K562 (cell line): ENCODE data around the gene PRR16. TPM values are rescaled to one million over a fixed set of nuclear protein-coding genes. Genes with fewer than 3 reads are reported as not detected.

Source experiments
- ATAC-seq: fragments of 200-7000 bp; cut with Tn5 transposase; 3 replicates; pipeline ENCODE4 v1.9.1; 2020; ENCODE audit warnings: moderate library complexity
- BruUV-seq: library from RNA; stranded (reverse); fragments of 400-500 nt; replicated peaks from 2 replicates; lab custom pipeline; 2021; lab: Mats Ljungman, UMichigan
- CTCF ChIA-PET: fragments of 300-600 bp; formaldehyde crosslinking; extraction: SDS; loops from one replicate; lab custom pipeline; 2021; ENCODE audit warnings: low intra/inter-chr PET ratio; lab: Yijun Ruan, JAX
- POLR2A ChIA-PET: fragments of 300-600, 350-650 bp; sonication (Branson Sonifier 250); formaldehyde crosslinking; extraction: SDS; loops from one replicate; lab custom pipeline; 2021; ENCODE audit warnings: antibody characterized with exemption, inconsistent platforms; lab: Yijun Ruan, JAX
- DNase-seq, 4 experiments: peaks; one replicate each; pipeline versions ENCODE4 v3.0.0 to v3.0.0-alpha.2; 2011 to 2018; ENCODE audit warnings: low spot score in 3 of 4, mixed read lengths in 3 of 4; ENCODE audit errors: extremely low read depth in 1 of 4
- FAIRE-seq: peaks from 2 replicates; lab custom pipeline; 2011; peaks lifted over from hg19 to GRCh38; lab: Jason Lieb, UNC
- H2AFZ ChIP-seq: 2 replicates; pipeline ENCODE4 v1.6.0; 2011; ENCODE audit warnings: low read depth, low read length, control low read depth, inconsistent platforms
- H3K27ac ChIP-seq: fragments of 200-600 bp; 3 replicates; pipeline ENCODE4 v1.8.0; 2011; ENCODE audit warnings: low read depth, mild to moderate bottlenecking, control low read depth, inconsistent platforms, low read length, moderate library complexity, mixed read lengths; ENCODE audit errors: extremely low read depth
- H3K27me3 ChIP-seq, 2 experiments: fragments of 300-600 bp in 1 of 2; 2 replicates in 1 of 2; 3 replicates in 1 of 2; pipeline versions ENCODE4 v1.6.0 to v1.8.0; 2011; ENCODE audit warnings: inconsistent platforms in 2 of 2, low read length in 2 of 2, mild to moderate bottlenecking in 1 of 2, mixed read lengths in 1 of 2, moderate library complexity in 1 of 2; ENCODE audit not compliant: control insufficient read depth in 2 of 2, insufficient read depth in 2 of 2
- H3K36me3 ChIP-seq: fragments of 300-600 bp; 3 replicates; pipeline ENCODE4 v1.8.0; 2011; ENCODE audit warnings: mild to moderate bottlenecking, low read length, inconsistent platforms; ENCODE audit not compliant: control insufficient read depth, insufficient read depth
- H3K4me1 ChIP-seq, 2 experiments: fragments of 200-600 bp in 1 of 2; replicated peaks in 1 of 2; 2 replicates in 1 of 2; 3 replicates in 1 of 2; pipeline versions ENCODE4 v1.5.1 to v1.8.0; 2011; ENCODE audit warnings: inconsistent platforms in 2 of 2, low read length in 2 of 2, mild to moderate bottlenecking in 1 of 2, mixed read lengths in 1 of 2, moderate library complexity in 1 of 2; ENCODE audit not compliant: control insufficient read depth in 2 of 2, insufficient read depth in 2 of 2
- H3K4me2 ChIP-seq: 2 replicates; pipeline ENCODE4 v1.6.1; 2011; ENCODE audit warnings: low read length, control low read depth, inconsistent platforms, mixed read lengths; ENCODE audit not compliant: insufficient read depth
- H3K4me3 ChIP-seq: fragments of 200-600 bp; sonication (generic), shearing (Covaris generic); 2 replicates; pipeline ENCODE4 v1.5.1; 2016; ENCODE audit warnings: control low read depth, inconsistent platforms
- H3K79me2 ChIP-seq: fragments of 200-600 bp; 3 replicates; pipeline ENCODE4 v1.8.0; 2011; ENCODE audit warnings: low read length, inconsistent platforms; ENCODE audit not compliant: control insufficient read depth, insufficient read depth
- H3K9ac ChIP-seq, 2 experiments: 2 replicates each; pipeline versions ENCODE4 v1.6.0 to v1.6.1; 2011; ENCODE audit warnings: low read depth in 2 of 2, low read length in 2 of 2, control low read depth in 1 of 2, inconsistent platforms in 1 of 2, mild to moderate bottlenecking in 1 of 2, mixed read lengths in 1 of 2; ENCODE audit not compliant: insufficient read depth in 1 of 2
- H3K9me1 ChIP-seq: one replicate; pipeline ENCODE4 v1.6.0; 2011; ENCODE audit warnings: inconsistent platforms, mild to moderate bottlenecking, low read length, moderate library complexity; ENCODE audit not compliant: control insufficient read depth, insufficient read depth
- H3K9me3 ChIP-seq: replicated peaks from 2 replicates; pipeline ENCODE4 v1.5.1; 2011; ENCODE audit warnings: low read depth, low read length, inconsistent platforms; ENCODE audit not compliant: control insufficient read depth, insufficient read depth
- H4K20me1 ChIP-seq: replicated peaks from 2 replicates; pipeline ENCODE4 v1.6.1; 2011; ENCODE audit warnings: low read length, inconsistent platforms, mixed read lengths; ENCODE audit not compliant: control insufficient read depth, insufficient read depth
- BCL6 ChIP-seq: fragments of 250-450 bp; sonication (Bioruptor Pico); IDR thresholded peaks from 2 replicates; pipeline ENCODE4 v1.4.0; 2020
- RFX5 ChIP-seq: IDR thresholded peaks from 2 replicates; pipeline ENCODE4 v1.6.1; 2011; ENCODE audit warnings: low read depth, mild to moderate bottlenecking, improper control_type of control experiment, low read length
- SPI1 ChIP-seq: IDR thresholded peaks from 2 replicates; pipeline ENCODE4 v1.6.1; 2011; ENCODE audit warnings: low read depth, low read length, control low read depth, borderline replicate concordance
- THAP7 ChIP-seq: fragments of 250-450 bp; sonication (Bioruptor Pico); IDR thresholded peaks from 2 replicates; pipeline ENCODE4 v1.5.0; 2021
- ZNF280A ChIP-seq: fragments of 450-650 bp; IDR thresholded peaks from 2 replicates; pipeline ENCODE4 v1.6.1; 2018; ENCODE audit warnings: mild to moderate bottlenecking, low read depth; ENCODE audit not compliant: partially characterized antibody
- ZNF384 ChIP-seq: IDR thresholded peaks from 2 replicates; pipeline ENCODE4 v1.6.1; 2012; ENCODE audit warnings: low read depth, low read length, improper control_type of control experiment
- ZNF512 ChIP-seq: IDR thresholded peaks from 2 replicates; pipeline ENCODE4 v1.6.1; 2016; ENCODE audit warnings: missing genetic modification characterization, missing compliant biosample characterization
- WGBS: fragments of 100-300 bp; shearing (Covaris generic); methylation state at CpG from one replicate; pipeline ENCODE4 v1.1.6; 2016; ENCODE audit warnings: low coverage, mixed read lengths; ENCODE audit not compliant: insufficient coverage; ENCODE audit errors: missing lambda C conversion rate; 5-methylcytosine and 5-hydroxymethylcytosine counted together
- in situ Hi-C: fragments of 300-500 bp; cut with MboI; formaldehyde crosslinking; loops from 4 replicates; pipeline ENCODE4 v1.15.0; 2018; ENCODE audit warnings: inconsistent platforms, mixed read lengths
- intact Hi-C: fragments of 100-400 bp; cut with micrococcal nuclease; formaldehyde crosslinking; loops from 2 replicates; pipeline ENCODE4 v1.14.2; 2022
- polyA plus RNA-seq, 8 experiments: library from polyadenylated mRNA; depleted of rRNA in 4 of 8; stranded (reverse) in 5 of 8; unstranded in 3 of 8; fragments of >200 nt; fragmentation: Nextera tagmentation in 2 of 8; fragmentation: Illumina TruSeq in 1 of 8; extraction: Ambion mirVana in 2 of 8; extraction: Trizol in 1 of 8; gene quantifications; 2 replicates each; pipeline versions ENCODE4 v1.2.1 to v1.2.3, GENCODE V29; 2011 to 2014; ENCODE audit warnings: inconsistent platforms in 1 of 8, missing spikeins in 1 of 8
- total RNA-seq, 7 experiments: library from RNA; depleted of rRNA in 6 of 7; stranded (reverse); fragments of >200 nt in 6 of 7; fragmentation: Illumina TruSeq in 2 of 7; extraction: Trizol in 2 of 7; gene quantifications; 2 replicates each; pipeline versions ENCODE4 v1.2.1 to v1.2.3, GENCODE V29; 2011 to 2021; ENCODE audit warnings: low replicate concordance in 1 of 7

Gene PRR16
- total and polyA plus RNA-seq, 9 of the 15 experiments (the other 6 are each of a cell fraction or from before 2014, with no cell fraction given): 0.61 to 10.1 (median 3.3) TPM

- WGBS: 3% methylated on average over 5 of the region's 5 CpGs
Measured at GRCh38 chr5:120463006-120463680, 957 bp upstream of the PRR16 start.

More at GRCh38 chr5:120463006-120463680, 957 bp upstream of the PRR16 start:
- Histone ChIP-seq H3K9me1 (no peaks in the 10 kb centered on the region), H3K4me1 (peaks cover 3 to 10% of the 10 kb centered on the region in 2 experiments; a peak in 3 of 5 replicates), H3K4me3 (no peak overlapping the region)
- no peak for DNase-seq
- intact Hi-C loops (no loop called here), in situ Hi-C loops (no loop called here)
- no peak for ATAC-seq
- TF ChIP-seq BCL6 (no peak), SPI1 (peak; percentile 40; the same call in 1 of the 2 replicates), ZNF384 (peak; percentile 75), THAP7 (CRISPR knock-in tag) (no peak), ZNF280A (no peak), RFX5 (no peak), ZNF512 (tag) (peak; percentile 49; the same call in 1 of the 2 replicates)
- TF ChIP-seq, all 486 proteins: peak for 3
- Histone ChIP-seq H3K4me2 (no peak overlapping the region), H2AFZ (peak overlapping the region; percentile 92; the same call in 1 of the 2 replicates), H4K20me1 (no peaks in the 10 kb centered on the region), H3K27me3 (no peaks in the 10 kb centered on the region), H3K9ac (no peak overlapping the region), H3K36me3 (no peaks in the 10 kb centered on the region), H3K27ac (no peak overlapping the region), H3K9me3 (no peaks in the 10 kb centered on the region), H3K79me2 (peaks cover 29% of the 10 kb centered on the region)
- ChIA-PET CTCF (no interaction called here), POLR2A (interaction anchor here (0.6 kb wide), 1 partner anchor 99 kb away, joined by 3 read pairs; no protein-coding TSS in a partner anchor)
- BruUV-seq: no TSS peak
- no peak for FAIRE-seq
